ENCODE results near the gene OR5B3.
"Not testable (repeated sequence)": the region's sequence is repeated elsewhere in the genome, so short reads cannot be mapped to it uniquely, and the experiment has no call there.

OR5B3 gene

DNA sequence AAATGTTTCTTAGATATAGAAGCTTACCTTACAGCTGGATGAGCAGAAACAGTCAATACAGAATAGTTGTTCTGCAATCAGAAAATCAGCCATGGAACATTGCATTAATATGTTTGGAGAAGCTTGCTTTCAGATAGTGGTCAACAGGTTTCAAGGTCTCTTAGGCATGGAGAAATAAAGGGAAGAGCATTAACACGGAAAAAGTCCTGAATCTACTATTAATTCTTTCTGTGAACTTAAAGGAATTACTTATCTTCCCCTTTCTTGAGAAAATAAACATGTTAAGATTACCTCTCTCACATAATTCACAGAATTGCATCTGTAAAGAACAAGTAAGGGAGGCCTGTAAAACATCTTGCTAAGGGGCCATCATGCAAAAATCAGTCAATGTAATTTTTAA is at the start of gene OR5B3:
TSS of gene OR5B3 (minus strand) at position 101 of the 400 bp plus-strand sequence. CDS start 3,465 bp downstream, outside the sequence.
- in situ Hi-C loops (cut with MboI; ENCODE audit: low sequenced_read_pairs) = no loop called here

- in situ Hi-C loops (cut with MboI; ENCODE audit: low sequenced_read_pairs) = no loop called here
Measured at GRCh38 chr11:58451585-58451984, 44.9 kb upstream of the OR5B3 start.

GRCh38 chr11:58446294-58446693 is 39.6 kb upstream of the OR5B3 start:
- in situ Hi-C loops (cut with MboI; ENCODE audit: low sequenced_read_pairs) = no loop called here

DNA sequence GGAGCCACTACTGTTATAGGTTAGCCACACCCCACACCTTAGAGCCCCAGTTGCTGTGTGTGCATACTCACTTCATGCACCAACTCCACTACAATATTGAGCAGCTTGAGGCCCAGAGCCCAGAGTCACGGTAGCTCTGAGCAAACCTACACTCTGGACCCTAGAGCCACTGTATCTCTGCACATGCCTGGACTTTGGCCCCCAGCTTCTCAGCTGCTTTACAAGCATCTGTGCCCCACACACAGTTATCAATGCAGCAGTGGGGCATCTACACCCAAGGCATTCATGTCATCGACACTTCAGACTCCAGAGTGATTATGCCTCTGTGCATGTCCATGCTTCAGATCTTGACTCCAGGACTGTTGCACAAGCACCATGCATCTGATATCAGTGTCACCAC is 37.6 kb upstream of the OR5B3 start:
- in situ Hi-C loops (cut with MboI; ENCODE audit: low sequenced_read_pairs) = no loop called here

- in situ Hi-C loops (cut with MboI; ENCODE audit: low sequenced_read_pairs) = no loop called here
Measured at GRCh38 chr11:58442136-58442535, 35.5 kb upstream of the OR5B3 start, which contains the start of gene OR5B12. Gene OR5B12, minus strand, starts transcription at chr11:58442236. Its CDS starts 2,085 bp downstream, at chr11:58440151.

DNA sequence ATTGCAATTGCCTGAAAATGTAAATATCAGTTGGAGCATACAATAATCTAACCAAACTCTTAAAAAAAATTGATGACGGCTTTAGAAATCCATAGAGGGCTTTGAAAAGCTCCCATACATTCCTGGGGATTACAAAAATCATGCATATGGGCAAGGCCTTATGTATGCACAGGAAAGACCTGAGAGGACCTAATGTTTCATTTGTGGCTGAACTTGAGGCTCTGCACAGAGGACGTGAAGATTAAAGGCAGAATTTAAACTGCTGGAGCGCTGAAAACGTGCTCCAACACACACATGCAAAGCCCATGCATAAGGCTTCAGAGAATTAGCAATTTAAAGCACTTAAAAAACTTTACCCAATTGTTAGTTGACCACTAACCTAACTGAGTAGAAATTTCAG is 31.8 kb upstream of the OR5B3 start:
- in situ Hi-C loops (cut with MboI; ENCODE audit: low sequenced_read_pairs) = no loop called here

DNA sequence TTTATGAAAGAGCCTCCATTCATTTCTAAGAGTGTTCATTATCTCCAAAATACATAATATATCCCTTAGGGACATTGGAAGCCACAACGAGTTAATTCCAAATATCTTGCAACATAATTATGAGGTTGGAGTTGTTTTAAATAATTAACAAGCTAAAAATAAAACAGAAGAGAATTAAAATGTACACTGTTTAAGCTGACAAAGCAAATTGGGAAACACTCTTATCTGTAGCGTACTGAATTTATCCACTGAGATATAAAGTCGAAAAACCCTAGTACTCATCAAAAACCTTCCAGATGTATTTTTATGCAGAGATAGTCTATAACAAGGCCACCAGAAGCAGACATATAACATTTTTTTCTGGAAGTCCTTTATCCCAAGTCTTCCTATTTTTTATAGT is 27.5 kb upstream of the OR5B3 start:
- in situ Hi-C loops (cut with MboI; ENCODE audit: low sequenced_read_pairs) = no loop called here

DNA sequence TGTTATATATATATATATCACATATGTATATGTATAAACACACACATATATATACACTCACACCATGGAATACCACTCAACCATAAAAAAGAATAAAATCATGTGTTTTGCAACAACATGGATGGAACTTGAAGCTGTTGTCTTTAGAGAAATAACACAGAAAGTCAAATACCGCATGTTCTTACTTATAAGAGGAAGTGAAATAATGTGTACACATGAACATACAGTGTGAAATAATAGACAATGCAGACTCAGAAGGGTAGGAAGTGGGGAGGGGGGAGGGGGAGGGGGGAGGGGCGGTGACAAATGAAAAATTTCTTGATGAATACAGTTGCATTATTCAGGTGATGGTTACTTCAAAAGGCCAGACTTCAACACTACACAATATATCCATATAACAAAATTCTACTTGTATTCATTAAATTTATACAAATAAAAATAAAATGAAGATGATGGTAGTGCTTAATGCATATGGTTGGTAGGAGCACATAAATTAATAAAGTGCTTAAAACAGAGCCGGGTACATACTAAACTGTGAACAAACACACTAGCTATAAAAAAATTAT is 27.0 kb upstream of the OR5B3 start:
- in situ Hi-C loops (cut with MboI; ENCODE audit: low sequenced_read_pairs) = no loop called here

DNA sequence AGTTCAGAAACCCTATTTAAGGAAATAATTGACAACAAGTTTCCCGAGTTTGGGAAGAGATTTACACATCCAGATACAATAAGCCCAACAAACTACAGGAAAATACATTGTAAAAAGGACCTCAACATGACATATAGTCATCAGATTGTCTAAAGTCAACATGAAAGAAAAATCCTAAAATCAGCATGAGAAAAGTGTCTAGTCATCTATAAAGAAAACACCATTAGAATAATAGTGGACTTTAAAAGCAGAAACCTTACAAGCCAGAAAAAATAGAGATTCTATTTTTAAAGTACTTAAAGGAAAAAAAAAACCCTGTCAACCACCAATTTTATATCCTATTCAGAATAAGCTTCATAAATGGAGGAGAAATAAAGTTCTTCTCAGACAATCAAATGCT is 22.6 kb upstream of the OR5B3 start:
- in situ Hi-C loops (cut with MboI; ENCODE audit: low sequenced_read_pairs) = no loop called here

DNA sequence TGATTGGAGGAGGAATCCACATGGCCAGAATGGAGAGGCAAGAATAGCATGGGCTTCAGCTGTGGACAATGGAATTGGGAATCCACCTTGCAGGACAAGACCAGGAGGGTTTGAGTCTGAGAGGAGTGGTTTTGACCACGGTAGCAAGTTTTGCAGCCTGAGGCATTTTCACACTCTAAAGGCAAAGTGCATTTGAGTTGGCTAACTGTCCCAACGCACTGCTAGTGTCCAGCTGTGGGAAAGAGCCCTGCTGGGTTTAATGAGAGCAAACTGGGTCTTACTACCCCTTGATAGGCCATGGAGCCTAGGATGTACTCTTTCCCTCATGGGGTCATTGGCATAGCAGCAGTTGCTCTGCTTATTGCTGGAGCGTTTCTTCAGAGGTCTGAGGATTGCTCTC is 21.3 kb upstream of the OR5B3 start, which contains the start of gene OR5B2:
TSS of gene OR5B2 (minus strand) at position 101 of the 400 bp plus-strand sequence. CDS start 4,860 bp downstream, outside the sequence.
- in situ Hi-C loops (cut with MboI; ENCODE audit: low sequenced_read_pairs) = no loop called here

- in situ Hi-C loops (cut with MboI; ENCODE audit: low sequenced_read_pairs) = not testable (repeated sequence)
Measured at GRCh38 chr11:58399622-58400021, 7.1 kb downstream of the OR5B3 start.

- in situ Hi-C loops (cut with MboI; ENCODE audit: low sequenced_read_pairs) = no loop called here
Measured at GRCh38 chr11:58395581-58395980, 11.1 kb downstream of the OR5B3 start.

- in situ Hi-C loops (cut with MboI; ENCODE audit: low sequenced_read_pairs) = no loop called here
Measured at GRCh38 chr11:58394195-58394594, 12.5 kb downstream of the OR5B3 start.

DNA sequence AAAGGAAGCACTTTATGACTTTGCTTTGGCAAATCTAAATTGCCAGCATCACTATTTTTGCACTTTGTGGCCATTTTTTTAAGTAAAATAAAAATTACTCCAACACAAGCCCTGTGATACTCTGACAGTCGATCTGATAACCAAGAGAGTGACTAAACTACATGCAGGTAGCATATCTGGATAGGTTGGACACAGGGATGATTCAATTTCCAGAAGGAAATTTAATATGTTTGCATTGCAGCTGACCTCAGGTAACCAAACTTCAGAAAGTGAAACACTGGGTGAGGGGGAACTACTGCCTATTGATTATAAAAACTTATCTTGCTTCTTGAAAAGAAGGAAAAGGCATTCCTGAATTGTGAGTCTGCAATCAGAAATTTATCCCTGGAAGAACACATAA is 13.9 kb downstream of the OR5B3 start:
- in situ Hi-C loops (cut with MboI; ENCODE audit: low sequenced_read_pairs) = no loop called here

GRCh38 chr11:58391879-58392278 is 14.8 kb downstream of the OR5B3 start:
- in situ Hi-C loops (cut with MboI; ENCODE audit: low sequenced_read_pairs) = no loop called here

DNA sequence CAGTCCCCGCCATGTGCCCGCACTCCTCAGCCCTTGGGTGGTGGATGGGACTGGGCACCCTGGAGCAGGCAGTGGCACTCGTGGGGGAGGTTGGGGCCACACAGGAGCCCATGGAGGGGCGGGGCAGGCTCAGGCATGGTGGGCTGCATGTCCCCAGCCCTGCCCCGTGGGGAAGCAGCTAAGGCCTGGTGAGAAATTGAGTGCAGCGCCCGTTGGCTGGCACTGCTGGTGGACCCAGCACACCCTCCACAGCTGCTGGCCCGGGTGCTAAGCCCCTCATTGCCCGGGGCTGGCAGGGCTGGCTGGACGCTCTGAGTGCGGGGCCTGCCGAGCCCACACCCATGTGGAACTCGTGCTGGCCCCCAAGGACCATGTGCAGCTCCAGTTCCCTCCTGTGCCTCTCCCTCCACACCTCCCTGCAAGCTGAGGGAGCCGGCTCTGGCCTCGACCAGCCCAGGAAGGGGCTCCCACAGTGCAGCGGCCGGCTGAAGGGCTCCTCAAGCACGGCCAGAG is 16.1 kb downstream of the OR5B3 start:
- in situ Hi-C loops (cut with MboI; ENCODE audit: low sequenced_read_pairs) = no loop called here

- in situ Hi-C loops (cut with MboI; ENCODE audit: low sequenced_read_pairs) = no loop called here
Measured at GRCh38 chr11:58358969-58359368, 47.7 kb downstream of the OR5B3 start, which contains the start of gene OR5B17. Gene OR5B17, minus strand, starts transcription at chr11:58359069. Its CDS starts 0 bp downstream, at chr11:58359069.

DNA sequence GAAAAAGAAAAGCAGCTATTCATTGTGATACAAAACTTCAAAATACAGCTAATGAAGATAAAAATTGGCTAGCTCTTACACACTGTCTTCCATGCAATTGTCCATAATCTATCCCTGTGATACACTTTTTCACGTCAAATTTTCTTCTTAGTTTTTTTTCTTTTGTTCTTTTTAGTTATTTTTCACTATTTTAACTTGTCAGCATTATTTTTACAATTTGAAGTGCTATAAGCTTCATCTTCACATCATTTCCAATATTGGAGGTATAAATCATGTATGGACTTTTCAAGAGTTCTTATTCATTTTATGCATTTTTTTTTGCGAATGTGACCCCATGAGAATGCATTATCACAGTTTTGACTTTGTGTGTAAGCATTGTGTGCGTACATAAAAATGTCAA is 51.9 kb downstream of the OR5B3 start:
- in situ Hi-C loops (cut with MboI; ENCODE audit: low sequenced_read_pairs) = no loop called here
